ENCODE measurements around the gene B4GALT5. TPM values are rescaled to one million over a fixed set of nuclear protein-coding genes. Genes with fewer than 3 reads are reported as not detected.

B4GALT5 gene
- total and polyA plus RNA-seq, 2 donors from 2014 or later: 21.4 to 73.3 TPM

DNA sequence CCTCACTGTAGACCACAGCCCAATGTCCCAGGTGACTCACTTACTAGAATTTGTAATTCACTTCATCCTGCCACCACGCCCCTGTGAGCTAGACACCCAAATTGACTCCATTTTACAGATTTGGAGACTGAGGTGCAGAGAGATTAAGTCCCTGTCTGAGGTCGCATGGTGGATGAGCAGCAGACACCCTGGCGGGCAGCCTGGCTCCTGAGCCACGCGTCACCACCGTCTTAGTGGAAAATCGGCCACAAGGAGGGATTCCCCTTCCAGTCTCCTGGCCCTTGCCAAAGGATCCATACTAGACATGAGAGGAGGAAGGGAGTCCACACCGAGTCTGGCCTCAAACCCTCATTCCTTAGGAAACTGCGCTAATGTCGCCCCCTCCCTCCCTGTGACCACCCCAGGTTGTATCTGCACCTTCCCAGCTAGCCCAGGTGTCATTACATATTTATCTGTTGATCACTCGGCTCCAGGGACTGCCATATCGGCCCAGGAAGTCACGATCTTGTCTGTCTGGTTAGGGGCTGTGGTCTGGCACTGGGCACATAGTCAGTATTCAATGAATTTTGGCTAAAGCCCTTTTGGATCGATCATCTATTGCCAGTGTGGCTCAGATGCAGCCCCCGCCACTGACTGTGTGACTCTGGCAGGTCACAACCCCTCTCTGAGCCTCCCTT, 120.1 kb downstream of the B4GALT5 start:
- H3K27me3 ChIP-seq (ENCODE audit: control insufficient read depth, insufficient read depth, low read length): no peaks in the 10 kb centered on the region
- FAIRE-seq: no peak
- no peak overlapping the region for H3K4me3 ChIP-seq (ENCODE audit: low read length in 3 of 3)
- H3K27ac ChIP-seq (ENCODE audit: low read depth in 2 of 2, low read length in 2 of 2): no peak overlapping the region
- TF ChIP-seq, protein P1, sequence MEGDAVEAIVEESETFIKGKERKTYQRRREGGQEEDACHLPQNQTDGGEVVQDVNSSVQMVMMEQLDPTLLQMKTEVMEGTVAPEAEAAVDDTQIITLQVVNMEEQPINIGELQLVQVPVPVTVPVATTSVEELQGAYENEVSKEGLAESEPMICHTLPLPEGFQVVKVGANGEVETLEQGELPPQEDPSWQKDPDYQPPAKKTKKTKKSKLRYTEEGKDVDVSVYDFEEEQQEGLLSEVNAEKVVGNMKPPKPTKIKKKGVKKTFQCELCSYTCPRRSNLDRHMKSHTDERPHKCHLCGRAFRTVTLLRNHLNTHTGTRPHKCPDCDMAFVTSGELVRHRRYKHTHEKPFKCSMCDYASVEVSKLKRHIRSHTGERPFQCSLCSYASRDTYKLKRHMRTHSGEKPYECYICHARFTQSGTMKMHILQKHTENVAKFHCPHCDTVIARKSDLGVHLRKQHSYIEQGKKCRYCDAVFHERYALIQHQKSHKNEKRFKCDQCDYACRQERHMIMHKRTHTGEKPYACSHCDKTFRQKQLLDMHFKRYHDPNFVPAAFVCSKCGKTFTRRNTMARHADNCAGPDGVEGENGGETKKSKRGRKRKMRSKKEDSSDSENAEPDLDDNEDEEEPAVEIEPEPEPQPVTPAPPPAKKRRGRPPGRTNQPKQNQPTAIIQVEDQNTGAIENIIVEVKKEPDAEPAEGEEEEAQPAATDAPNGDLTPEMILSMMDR (IDR thresholded peaks at IDR 0.05; ENCODE audit: borderline replicate concordance, extremely low read depth, insufficient read depth): no peak
- H3K9ac ChIP-seq (ENCODE audit: low read length in 3 of 3): no peak overlapping the region
- H3K36me3 ChIP-seq (ENCODE audit: control insufficient read depth in 2 of 3, insufficient read depth in 3 of 3, low read length in 3 of 3): no peaks in the 10 kb centered on the region
- H3K9me3 ChIP-seq (ENCODE audit: control insufficient read depth in 2 of 3, insufficient read depth in 1 of 3, low read length in 3 of 3): no peaks in the 10 kb centered on the region
- no peak for DNase-seq
- intact Hi-C loops (cut with DNase I): no loop called here
- peaks cover 0 to 4% (median 0%) of the 10 kb centered on the region in 3 donors for H3K4me1 ChIP-seq (ENCODE audit: control insufficient read depth in 2 of 3, insufficient read depth in 2 of 3, low read depth in 1 of 3, low read length in 3 of 3)

DNA sequence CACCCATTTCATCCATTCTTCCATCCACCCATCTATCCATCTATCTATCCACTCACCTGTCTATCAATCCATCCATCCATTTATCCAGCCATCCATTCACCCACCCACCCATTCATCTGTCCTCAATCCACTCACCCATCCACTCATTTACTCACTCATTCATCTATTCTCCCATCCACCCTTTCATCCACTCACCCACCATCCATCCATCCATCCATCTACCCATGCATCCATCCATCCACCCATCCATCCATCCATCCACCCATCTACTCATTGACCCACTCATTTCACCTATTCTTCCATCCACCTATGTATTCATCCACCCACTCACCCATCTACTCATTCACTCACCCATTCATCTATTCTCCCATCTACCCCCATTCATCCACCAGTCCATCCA, 121.6 kb downstream of the B4GALT5 start:
- H3K4me3 ChIP-seq (ENCODE audit: low read length in 3 of 3): no peak overlapping the region
- DNase-seq: no peak
- no peak overlapping the region for H3K9ac ChIP-seq (ENCODE audit: low read length in 3 of 3)
- H3K27me3 ChIP-seq (ENCODE audit: control insufficient read depth, insufficient read depth, low read length): no peaks in the 10 kb centered on the region
- TF ChIP-seq, protein P1 (IDR thresholded peaks at IDR 0.05; ENCODE audit: borderline replicate concordance, extremely low read depth, insufficient read depth): no peak
- peaks cover 0 to 4% (median 0%) of the 10 kb centered on the region in 3 donors for H3K4me1 ChIP-seq (ENCODE audit: control insufficient read depth in 2 of 3, insufficient read depth in 2 of 3, low read depth in 1 of 3, low read length in 3 of 3)
- no peaks in the 10 kb centered on the region for H3K9me3 ChIP-seq (ENCODE audit: control insufficient read depth in 2 of 3, insufficient read depth in 1 of 3, low read length in 3 of 3)
- no peak for FAIRE-seq
- intact Hi-C loops (cut with DNase I): no loop called here
- H3K27ac ChIP-seq (ENCODE audit: low read depth in 2 of 2, low read length in 2 of 2): peak overlapping the region in 1 of 2 donors; percentile 36
- H3K36me3 ChIP-seq (ENCODE audit: control insufficient read depth in 2 of 3, insufficient read depth in 3 of 3, low read length in 3 of 3): no peaks in the 10 kb centered on the region

DNA sequence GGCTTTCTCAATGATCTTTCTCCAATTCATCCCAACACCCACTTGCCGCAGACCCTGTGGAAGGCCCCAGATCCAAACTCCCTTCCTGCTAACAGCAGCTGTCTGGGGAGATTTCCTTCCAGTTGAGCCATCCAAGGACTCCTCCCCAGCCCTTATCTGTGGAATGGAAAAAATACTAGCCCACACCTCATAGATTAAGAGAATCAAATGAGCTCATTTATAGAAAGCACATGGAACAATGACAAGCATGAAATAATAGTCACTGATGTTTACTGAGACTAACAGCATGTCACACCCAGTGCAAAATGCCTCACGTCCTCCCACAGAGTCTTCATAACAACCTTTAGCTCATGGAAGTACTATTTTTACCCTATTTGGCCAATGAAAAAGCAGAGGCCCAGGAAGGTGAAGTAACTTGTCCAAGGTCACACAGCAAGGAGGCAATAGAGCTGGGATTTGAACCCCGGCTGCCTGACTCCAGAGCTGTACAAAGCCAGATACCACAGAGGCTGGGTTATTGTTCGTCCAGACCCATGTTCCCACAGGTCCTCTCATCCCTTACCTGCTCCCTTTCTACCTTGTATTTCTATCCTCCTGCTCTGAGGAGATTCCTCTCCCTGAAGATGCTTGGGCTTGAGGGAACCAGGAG, 122.3 kb downstream of the B4GALT5 start:
- TF ChIP-seq, protein P1 (IDR thresholded peaks at IDR 0.05; ENCODE audit: borderline replicate concordance, extremely low read depth, insufficient read depth): no peak
- Histone ChIP-seq H3K27me3 (ENCODE audit: control insufficient read depth, insufficient read depth, low read length) (no peaks in the 10 kb centered on the region), H3K9me3 (ENCODE audit: control insufficient read depth in 2 of 3, insufficient read depth in 1 of 3, low read length in 3 of 3) (no peaks in the 10 kb centered on the region), H3K4me3 (ENCODE audit: low read length in 3 of 3) (no peak overlapping the region), H3K36me3 (ENCODE audit: control insufficient read depth in 2 of 3, insufficient read depth in 3 of 3, low read length in 3 of 3) (no peaks in the 10 kb centered on the region), H3K27ac (ENCODE audit: low read depth in 2 of 2, low read length in 2 of 2) (peak overlapping the region; percentile 10 to 36), H3K9ac (ENCODE audit: low read length in 3 of 3) (no peak overlapping the region), H3K4me1 (ENCODE audit: control insufficient read depth in 2 of 3, insufficient read depth in 2 of 3, low read depth in 1 of 3, low read length in 3 of 3) (peaks cover 0 to 4% (median 0%) of the 10 kb centered on the region in 3 donors)
- DNase-seq (peak in 3 of 5 donors; percentile 15 to 64 (median 20)), FAIRE-seq (no peak)
- intact Hi-C loops (cut with DNase I): no loop called here
